ENCODE measurements around the gene DRAM2.

GRCh38 chr1:111139324-111139955 is 453 bp downstream of the DRAM2 start:
- TF ChIP-seq TAF1 (IDR thresholded peaks at IDR 0.05; ENCODE audit: low read depth) = no peak
- TF ChIP-seq RAD21 (IDR thresholded peaks at IDR 0.05; ENCODE audit: low read depth) = no peak
- no peak for TF ChIP-seq EP300 (IDR thresholded peaks at IDR 0.05; ENCODE audit: borderline replicate concordance)
- no peak for TF ChIP-seq USF1 (IDR thresholded peaks at IDR 0.05)
- TF ChIP-seq FOXM1 (IDR thresholded peaks at IDR 0.05; ENCODE audit: borderline replicate concordance, low read depth) = no peak
- no peak for TF ChIP-seq REST (IDR thresholded peaks at IDR 0.05; ENCODE audit: low read depth)
- TF ChIP-seq ZBTB7A (IDR thresholded peaks at IDR 0.05; ENCODE audit: low read depth) = no peak; the same call in 1 of the 2 replicates
- TF ChIP-seq EGR1 (IDR thresholded peaks at IDR 0.05) = no peak
- TF ChIP-seq TCF12 (IDR thresholded peaks at IDR 0.05; ENCODE audit: low read depth) = no peak
- TF ChIP-seq YY1 (IDR thresholded peaks at IDR 0.05; ENCODE audit: low read depth) = no peak
- no peak for TF ChIP-seq CEBPB (IDR thresholded peaks at IDR 0.05)
